Measurements from ENCODE around the gene PIK3R5. TPM values are rescaled to one million over a fixed set of nuclear protein-coding genes. Genes with fewer than 3 reads are reported as not detected.

Gene PIK3R5
- total RNA-seq, 1 experiment from 2014 or later: not detected

GRCh38 chr17:8912084-8912981 lies 53.2 kb downstream of the PIK3R5 start:
- no peaks in the 10 kb centered on the region for H3K4me1 ChIP-seq
- no peak overlapping the region for H3K27ac ChIP-seq
- H3K9me3 ChIP-seq (replicated peaks): no peaks in the 10 kb centered on the region
- no peaks in the 10 kb centered on the region for H3K27me3 ChIP-seq
- H3K4me3 ChIP-seq: no peak overlapping the region
- H3K36me3 ChIP-seq: no peaks in the 10 kb centered on the region
- no peak for DNase-seq

- no peak overlapping the region for H3K27ac ChIP-seq
- no peaks in the 10 kb centered on the region for H3K27me3 ChIP-seq
- no peak for DNase-seq
- no peaks in the 10 kb centered on the region for H3K36me3 ChIP-seq
- H3K4me1 ChIP-seq: no peaks in the 10 kb centered on the region
- H3K4me3 ChIP-seq: no peak overlapping the region
- no peaks in the 10 kb centered on the region for H3K9me3 ChIP-seq (replicated peaks)
Measured at GRCh38 chr17:8910969-8911604, 54.4 kb downstream of the PIK3R5 start.

- Histone ChIP-seq H3K9me3 (replicated peaks) (no peaks in the 10 kb centered on the region), H3K27ac (no peak overlapping the region), H3K27me3 (no peaks in the 10 kb centered on the region), H3K4me3 (no peak overlapping the region), H3K4me1 (no peaks in the 10 kb centered on the region), H3K36me3 (no peaks in the 10 kb centered on the region)
- DNase-seq: no peak
Measured at GRCh38 chr17:8909586-8910270, 55.8 kb downstream of the PIK3R5 start.

- DNase-seq: no peak
Measured at GRCh38 chr17:8905331-8905730, 60.2 kb downstream of the PIK3R5 start.

GRCh38 chr17:8904686-8905085 lies 60.8 kb downstream of the PIK3R5 start:
- Histone ChIP-seq H3K27me3 (no peaks in the 10 kb centered on the region), H3K36me3 (no peaks in the 10 kb centered on the region), H3K4me3 (no peak overlapping the region), H3K4me1 (no peaks in the 10 kb centered on the region), H3K27ac (no peak overlapping the region), H3K9me3 (replicated peaks) (no peaks in the 10 kb centered on the region)
- DNase-seq: no peak

More at GRCh38 chr17:8905331-8905730, 60.2 kb downstream of the PIK3R5 start:
- no peak overlapping the region for H3K27ac ChIP-seq
- H3K36me3 ChIP-seq: no peaks in the 10 kb centered on the region
- H3K27me3 ChIP-seq: no peaks in the 10 kb centered on the region
- H3K9me3 ChIP-seq (replicated peaks): no peaks in the 10 kb centered on the region
- no peaks in the 10 kb centered on the region for H3K4me1 ChIP-seq
- no peak overlapping the region for H3K4me3 ChIP-seq

- Histone ChIP-seq H3K27me3 (no peaks in the 10 kb centered on the region), H3K9me3 (replicated peaks) (no peaks in the 10 kb centered on the region), H3K27ac (no peak overlapping the region), H3K4me1 (no peaks in the 10 kb centered on the region), H3K4me3 (no peak overlapping the region), H3K36me3 (no peaks in the 10 kb centered on the region)
- DNase-seq: no peak
Measured at GRCh38 chr17:8904201-8904600, 61.3 kb downstream of the PIK3R5 start.

- no peak for DNase-seq
- H3K27me3 ChIP-seq: no peaks in the 10 kb centered on the region
- H3K4me1 ChIP-seq: no peaks in the 10 kb centered on the region
- no peak overlapping the region for H3K27ac ChIP-seq
- no peaks in the 10 kb centered on the region for H3K9me3 ChIP-seq (replicated peaks)
- H3K4me3 ChIP-seq: no peak overlapping the region
- H3K36me3 ChIP-seq: no peaks in the 10 kb centered on the region
Measured at GRCh38 chr17:8900626-8901585, 64.6 kb downstream of the PIK3R5 start.

- no peaks in the 10 kb centered on the region for H3K27me3 ChIP-seq
- H3K9me3 ChIP-seq (replicated peaks): no peaks in the 10 kb centered on the region
- no peaks in the 10 kb centered on the region for H3K4me1 ChIP-seq
- DNase-seq: no peak
- H3K27ac ChIP-seq: no peak overlapping the region
- H3K4me3 ChIP-seq: no peak overlapping the region
- H3K36me3 ChIP-seq: no peaks in the 10 kb centered on the region
Measured at GRCh38 chr17:8900207-8900606, 65.3 kb downstream of the PIK3R5 start.

- Histone ChIP-seq H3K36me3 (no peaks in the 10 kb centered on the region), H3K9me3 (replicated peaks) (no peaks in the 10 kb centered on the region), H3K4me3 (no peak overlapping the region), H3K27me3 (no peaks in the 10 kb centered on the region), H3K27ac (no peak overlapping the region), H3K4me1 (no peaks in the 10 kb centered on the region)
- no peak for DNase-seq
Measured at GRCh38 chr17:8898636-8899035, 66.9 kb downstream of the PIK3R5 start.

- H3K4me3 ChIP-seq: no peak overlapping the region
- no peak overlapping the region for H3K27ac ChIP-seq
- no peak for DNase-seq
- H3K27me3 ChIP-seq: no peaks in the 10 kb centered on the region
- no peaks in the 10 kb centered on the region for H3K9me3 ChIP-seq (replicated peaks)
- no peaks in the 10 kb centered on the region for H3K4me1 ChIP-seq
- no peaks in the 10 kb centered on the region for H3K36me3 ChIP-seq
Measured at GRCh38 chr17:8898126-8898525, 67.4 kb downstream of the PIK3R5 start.

- Histone ChIP-seq H3K27me3 (no peaks in the 10 kb centered on the region), H3K9me3 (replicated peaks) (no peaks in the 10 kb centered on the region), H3K4me1 (no peaks in the 10 kb centered on the region), H3K4me3 (no peak overlapping the region), H3K36me3 (no peaks in the 10 kb centered on the region), H3K27ac (no peak overlapping the region)
- peak in 1 of 2 experiments; percentile 7 for DNase-seq
Measured at GRCh38 chr17:8896641-8897635, 68.6 kb downstream of the PIK3R5 start.

- Histone ChIP-seq H3K27me3 (no peaks in the 10 kb centered on the region), H3K4me1 (no peaks in the 10 kb centered on the region), H3K27ac (no peak overlapping the region), H3K4me3 (no peak overlapping the region), H3K36me3 (no peaks in the 10 kb centered on the region), H3K9me3 (replicated peaks) (no peaks in the 10 kb centered on the region)
- DNase-seq: no peak
Measured at GRCh38 chr17:8896087-8896486, 69.4 kb downstream of the PIK3R5 start.

All from SJCRH30 (cell line).